ENCODE data around the gene ARHGEF12.
"Not testable (repeated sequence)": the region's sequence is repeated elsewhere in the genome, so short reads cannot be mapped to it uniquely, and the experiment has no call there.

The ARHGEF12 gene

DNA sequence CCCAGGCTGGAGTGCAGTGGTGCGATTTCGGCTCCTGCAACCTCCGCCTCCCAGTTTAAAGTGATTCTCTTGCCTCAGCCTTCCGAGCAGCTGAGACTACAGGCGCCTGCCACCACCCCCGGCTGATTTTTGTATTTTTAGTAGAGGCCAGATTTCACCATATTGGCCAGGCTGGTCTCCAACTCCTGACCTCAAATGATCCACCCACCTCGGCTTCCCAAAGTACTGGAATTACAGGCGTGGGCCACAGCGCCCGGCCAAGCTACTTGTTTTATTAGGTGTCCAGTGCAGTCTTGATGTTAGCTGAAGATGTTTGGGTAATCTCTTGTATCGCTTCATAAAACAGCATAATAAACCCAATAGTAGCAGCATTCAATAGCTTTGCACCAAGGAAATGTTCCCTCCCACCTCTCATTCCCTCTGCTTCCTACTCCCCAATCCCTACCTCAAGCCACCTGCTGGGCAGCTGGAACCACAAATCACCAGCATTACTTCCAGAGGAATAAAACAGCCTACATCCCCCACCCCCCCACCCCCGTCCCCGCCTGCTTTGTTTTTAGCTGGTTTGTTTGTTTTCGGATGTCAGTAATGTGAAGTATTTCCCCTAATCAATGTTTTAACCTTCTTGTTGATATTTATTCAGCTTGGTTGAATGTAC lies 164.3 kb downstream of the ARHGEF12 start:
- no peak for DNase-seq (ENCODE audit: low spot score)

DNA sequence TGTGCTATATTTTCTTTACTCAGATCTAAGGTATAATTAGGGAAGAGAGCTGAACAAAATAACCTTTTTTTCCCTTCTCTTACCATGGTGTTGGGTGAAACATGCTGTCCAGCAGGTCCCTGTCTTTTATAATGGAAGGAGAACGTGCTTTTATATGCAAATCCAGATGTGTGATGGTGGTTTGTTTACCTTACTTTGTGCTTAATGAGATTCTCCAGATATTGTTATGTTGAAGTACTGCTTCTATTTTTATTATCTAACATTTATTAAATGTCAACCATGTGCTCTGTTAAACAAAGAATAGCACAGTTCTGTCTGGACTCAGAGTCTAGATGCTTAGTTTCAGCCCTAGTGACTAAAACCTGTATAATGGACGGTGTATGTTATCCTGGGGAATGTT lies 165.2 kb downstream of the ARHGEF12 start:
- DNase-seq (ENCODE audit: low spot score): no peak

DNA sequence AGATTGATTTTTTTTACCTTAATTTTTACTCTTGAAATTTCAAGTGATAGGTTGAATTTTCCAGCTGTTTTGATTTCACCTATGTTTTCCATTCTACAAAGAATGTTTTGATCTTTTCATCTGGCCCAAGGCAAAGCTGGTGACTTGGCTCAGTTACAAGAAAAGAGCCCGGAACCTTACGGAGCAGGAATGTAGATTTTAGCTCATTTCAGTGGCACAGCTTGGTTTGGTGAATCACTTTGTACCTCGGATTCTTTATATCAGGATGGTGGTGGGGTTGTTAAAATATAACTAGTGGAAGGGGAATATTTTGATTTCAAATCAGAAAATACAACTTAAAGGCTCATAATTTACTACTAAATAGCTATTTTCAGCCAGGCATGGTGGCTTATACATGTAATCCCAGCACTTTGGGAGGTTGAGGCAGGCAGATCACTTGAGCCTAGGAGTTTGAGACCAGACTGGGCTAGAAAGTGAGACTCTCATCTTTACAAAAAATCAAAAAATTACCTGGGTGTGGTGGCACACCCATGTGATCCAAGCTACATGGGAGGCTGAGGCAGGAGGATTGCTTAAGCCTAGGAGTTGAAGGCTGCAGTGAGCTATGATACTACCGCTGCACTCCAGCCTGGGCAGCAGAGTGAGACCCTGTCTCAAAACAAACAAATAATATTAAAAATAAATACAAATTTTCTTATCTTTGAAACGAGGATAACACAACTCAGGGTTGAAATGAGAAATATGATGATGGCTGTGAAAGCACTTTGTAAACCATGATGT lies 166.0 kb downstream of the ARHGEF12 start:
- no peak for DNase-seq (ENCODE audit: low spot score)

DNA sequence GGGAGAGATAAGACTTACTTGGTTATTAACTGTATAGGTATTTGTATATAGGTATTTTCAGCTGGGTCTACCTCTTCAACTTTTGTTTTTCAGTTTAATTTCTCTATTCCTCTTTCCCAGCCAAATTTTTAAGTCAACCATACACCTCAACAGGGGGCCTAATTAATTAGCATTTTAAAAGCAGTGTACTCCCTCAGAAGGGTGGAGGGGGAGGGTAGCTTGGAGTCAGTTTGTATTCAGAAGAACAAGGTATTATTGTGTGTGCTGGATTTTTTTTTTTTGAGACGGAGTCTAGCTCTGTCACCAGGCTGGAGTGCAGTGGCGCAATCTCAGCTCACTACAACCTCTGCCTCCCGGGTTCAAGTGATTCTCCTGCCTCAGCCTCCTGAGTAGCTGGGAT lies 167.3 kb downstream of the ARHGEF12 start:
- not testable (repeated sequence) for DNase-seq (ENCODE audit: low spot score)

DNA sequence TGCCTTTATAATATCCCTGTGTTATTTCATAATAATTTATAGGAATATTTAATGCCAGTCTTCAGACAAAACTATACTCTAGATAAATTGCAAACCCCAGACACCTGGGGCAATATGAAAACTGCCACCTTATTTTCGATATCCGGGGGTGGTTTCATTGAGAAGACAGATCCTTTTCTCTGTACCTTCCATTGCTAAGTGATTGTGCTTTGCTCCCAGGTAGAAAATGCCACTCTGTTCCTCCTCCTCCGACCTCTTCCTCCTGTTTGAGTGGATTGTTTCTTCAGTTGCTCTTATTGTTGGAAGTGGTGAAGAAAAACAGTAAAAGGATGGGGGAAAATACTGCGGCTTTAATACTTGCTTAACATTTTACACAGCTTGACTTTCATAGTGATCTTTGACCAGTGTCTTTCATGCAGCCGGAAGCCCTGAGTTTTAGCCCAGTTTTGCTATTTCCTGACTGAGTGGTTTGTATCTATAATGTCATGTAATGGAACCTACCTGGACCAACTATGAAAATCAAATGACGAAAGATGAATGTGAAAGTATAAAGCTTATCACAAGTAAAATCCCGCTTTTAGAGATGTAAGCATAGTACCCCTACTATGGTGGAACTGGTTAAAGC lies 169.7 kb downstream of the ARHGEF12 start:
- no peak for DNase-seq (ENCODE audit: low spot score)

DNA sequence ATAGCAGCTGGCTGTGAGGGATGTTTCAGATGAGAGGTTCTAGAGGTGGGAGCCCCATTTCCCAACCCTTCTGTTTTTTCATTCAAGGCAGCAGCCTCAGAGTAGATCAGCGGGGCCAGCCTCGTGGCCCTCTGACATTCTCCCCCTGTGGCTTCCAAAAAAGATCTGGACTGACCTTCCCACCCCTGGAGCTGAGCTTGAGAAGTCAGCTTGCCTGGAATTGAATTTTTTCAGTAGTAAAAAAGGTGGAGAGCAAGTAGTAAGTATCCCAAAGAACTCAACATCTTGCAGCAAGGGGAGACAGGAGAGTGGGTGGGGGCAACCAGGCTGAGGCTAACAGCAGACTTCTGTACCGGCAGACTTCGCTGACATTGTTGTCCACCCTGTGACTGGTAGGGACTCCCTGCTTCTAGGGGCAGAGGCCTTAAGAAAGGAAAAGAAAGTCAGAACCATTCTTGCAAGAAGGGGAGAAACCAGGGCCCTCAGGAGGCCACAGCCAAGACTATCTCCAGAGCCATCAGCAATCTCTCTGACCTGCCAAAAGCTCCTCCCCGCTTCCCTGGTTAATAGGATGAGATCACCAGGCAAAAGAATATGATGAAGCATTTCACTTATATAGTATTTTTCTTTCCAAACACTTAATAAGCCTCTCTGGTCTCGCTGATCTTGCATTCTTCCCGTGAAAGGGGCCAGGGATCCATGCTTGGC lies 173.3 kb downstream of the ARHGEF12 start:
- no peak for DNase-seq (ENCODE audit: low spot score)

DNA sequence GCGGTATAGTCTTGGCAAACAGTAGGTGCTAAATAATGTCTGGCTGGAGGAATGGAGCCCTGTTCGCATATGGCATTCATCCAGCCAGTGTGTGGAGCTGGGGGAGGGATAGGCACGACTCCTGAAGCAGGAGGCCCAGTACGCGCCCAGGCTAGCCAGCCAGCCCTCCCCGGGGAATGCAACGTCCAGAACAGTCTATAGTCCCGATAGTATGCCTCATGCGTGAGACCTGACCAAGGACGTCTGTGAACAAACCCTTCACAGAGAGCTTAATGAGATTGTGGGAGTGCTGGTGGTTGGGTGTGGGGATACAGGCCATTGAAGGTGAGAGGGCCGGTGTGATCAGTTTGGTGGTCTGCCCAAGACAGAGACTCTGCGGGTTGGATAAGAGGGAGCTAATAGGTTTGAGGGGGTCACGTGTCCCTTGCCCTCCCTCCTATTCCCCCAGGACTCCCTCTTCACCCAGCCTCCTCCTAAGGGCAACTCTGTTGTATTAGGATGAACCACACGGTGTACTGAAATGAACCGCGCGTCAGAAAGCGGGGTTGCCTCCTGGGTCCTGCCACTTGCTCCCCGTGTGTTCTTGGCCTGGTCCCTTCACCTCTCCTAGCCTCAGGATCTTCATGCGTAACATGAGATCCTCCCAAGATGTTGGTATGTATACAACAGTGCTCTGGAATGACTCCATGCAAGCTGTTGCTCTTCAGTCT lies 174.3 kb downstream of the ARHGEF12 start:
- DNase-seq (ENCODE audit: low spot score): no peak

DNA sequence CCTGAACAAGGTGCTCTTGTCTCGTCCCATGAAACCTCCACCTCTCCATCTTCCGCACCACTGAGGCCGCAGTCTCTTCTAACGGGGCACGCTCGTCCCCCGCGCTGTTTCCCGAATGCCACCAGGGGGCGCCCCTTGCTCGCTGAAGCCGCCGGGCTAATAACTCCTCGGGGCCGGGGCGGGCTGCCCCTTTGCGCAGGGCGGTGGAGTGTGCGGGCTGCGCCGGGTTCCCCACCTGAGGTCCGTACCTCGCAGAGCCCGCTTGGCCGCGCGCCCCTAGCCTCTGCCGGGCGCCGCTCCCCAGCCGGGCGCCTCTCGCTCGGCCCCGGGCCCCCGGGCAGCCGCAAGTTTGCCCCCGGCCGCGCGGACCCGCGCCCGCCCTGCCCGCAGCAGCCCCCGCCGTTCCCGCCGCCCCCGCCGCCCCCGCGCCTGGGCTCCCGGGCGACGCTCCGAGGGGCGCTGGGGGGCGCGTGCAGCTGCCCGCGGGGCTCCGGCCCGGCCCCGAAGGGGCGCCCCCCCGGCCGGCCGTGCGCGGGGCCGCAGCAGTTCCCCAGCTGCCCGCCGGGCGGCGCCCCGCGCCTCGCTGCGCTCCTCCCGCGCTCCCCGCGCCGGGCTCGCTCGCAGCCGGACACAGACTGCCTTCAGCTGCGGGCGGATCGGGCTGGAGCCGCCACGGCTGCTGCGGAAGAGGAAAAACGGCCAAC lies 175.1 kb downstream of the ARHGEF12 start, which contains the start of gene GRIK4:
TSS of gene GRIK4 (plus strand) at position 633 of the 704 bp plus-strand sequence. CDS start 148,571 bp downstream, outside the sequence.
- DNase-seq (ENCODE audit: low spot score): peak; percentile 77

DNA sequence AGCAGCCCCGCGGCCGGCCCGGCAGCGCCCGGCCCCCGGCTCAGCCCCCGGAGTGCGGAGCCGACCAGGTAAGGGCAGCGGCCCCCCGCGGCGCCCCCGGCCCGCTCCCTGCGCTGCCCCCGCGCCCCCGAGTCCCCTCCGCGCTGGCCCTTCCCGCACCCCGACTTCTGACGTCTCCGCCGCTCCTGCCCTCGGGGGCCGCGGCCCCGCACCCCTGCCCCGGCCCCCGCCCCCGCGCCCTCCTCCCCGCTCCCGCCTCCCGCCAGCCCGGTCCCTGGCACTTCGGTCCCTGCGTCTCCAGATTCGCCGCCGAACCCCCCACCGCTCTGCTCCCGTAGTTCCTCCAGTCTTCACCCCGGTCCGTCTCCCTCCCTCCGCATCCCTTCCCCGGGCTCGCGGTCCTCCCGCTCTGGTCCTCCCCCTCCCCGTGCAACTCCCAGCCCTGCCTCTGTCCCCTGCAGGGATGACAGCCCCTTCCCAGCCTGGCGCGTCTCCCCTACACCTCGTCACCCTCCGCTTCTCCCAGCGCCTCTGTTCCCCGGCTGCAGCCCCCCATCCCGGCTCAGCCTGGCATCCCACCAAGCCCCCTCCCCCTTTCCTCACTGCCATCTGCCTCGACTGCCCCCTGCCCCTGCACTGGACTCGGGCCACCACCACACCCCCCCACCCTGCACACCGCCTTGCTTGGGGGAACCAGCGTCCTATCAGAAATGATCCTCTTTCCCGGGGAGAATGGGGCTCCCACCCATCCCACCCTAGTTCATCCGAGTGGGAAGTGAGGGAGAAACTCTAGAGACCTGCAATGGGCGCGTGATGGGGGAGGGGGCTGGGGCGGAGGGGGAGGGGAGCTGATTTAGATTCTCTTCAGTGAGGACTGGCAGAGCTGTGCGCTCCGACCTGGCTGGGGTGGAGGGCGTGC lies 175.9 kb downstream of the ARHGEF12 start:
- no peak for DNase-seq (ENCODE audit: low spot score)

DNA sequence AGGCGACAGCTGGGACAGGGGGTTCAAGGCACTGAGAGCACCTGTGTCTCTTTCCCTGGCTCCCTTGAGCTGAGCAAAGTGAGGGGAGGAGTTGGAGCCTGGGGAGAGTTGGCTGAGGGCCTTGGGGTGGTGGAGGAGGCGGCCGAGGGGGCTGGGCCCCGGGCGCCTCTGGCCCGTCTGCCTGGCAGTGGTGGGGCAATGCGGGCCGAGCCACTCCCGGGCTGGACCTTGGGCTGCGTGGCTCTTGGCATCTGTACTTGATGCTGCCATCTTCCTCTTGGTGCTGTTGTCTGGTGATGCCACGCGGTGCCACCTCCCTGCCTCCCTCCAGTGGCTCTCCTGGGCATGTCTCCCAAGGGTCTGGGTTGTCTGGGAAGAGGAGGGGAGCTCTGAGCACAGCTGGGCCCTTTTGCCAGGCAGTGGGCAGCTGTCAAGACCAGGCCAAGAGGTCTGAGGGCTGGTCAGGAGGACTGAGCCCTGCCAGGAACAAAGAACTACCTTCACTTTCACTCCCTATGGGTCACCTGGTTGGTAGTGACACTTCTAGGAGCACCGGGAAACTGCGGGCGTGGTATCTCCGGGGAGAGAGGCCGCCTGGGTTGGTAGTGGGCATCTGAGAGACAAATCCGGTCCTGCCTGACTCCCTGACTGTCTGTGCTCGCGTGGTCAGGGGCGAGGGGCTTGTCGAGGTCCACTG lies 176.7 kb downstream of the ARHGEF12 start:
- no peak for DNase-seq (ENCODE audit: low spot score)

DNA sequence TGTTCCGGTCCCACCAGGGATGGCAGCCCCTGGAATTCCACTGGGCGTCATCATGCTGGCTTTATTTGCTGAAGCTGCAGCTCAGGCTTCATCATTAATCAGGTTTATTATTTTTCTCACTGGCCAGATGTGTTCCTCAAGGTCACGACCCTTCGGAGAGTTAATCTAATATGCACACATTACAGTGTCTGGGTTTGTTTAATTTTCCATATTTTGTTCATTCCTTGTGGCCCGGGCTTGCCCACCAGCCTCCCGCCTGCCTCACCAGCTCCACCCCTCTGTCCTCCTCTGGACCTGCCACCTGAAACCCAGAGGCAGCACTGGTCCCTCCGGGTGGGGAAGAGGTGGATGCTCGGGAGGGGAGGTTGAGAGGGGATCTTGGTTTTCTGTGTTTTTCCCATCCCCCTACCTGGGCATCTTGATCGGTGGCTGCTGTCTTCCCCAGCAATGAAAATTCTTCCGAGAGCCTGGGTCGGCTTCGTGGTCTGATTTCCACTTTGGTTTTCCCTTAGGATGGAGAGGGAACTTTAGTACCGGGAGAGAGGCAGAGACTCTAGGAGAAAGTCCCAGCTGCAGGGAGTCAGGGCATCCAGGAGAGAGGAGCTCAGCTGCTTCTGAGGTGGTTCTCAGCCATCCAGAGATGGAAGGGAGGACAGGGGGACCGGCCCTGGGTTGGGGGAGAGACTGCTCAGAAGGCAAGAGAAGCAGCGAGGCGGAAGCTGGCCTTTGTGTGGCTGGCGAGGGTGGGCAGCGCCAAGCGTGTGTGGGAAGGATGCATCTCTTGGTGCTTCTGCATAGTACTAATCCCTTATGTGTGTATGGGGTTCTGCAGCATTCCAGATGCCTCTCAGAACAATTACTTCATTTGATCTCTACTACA lies 177.5 kb downstream of the ARHGEF12 start:
- no peak for DNase-seq (ENCODE audit: low spot score)

DNA sequence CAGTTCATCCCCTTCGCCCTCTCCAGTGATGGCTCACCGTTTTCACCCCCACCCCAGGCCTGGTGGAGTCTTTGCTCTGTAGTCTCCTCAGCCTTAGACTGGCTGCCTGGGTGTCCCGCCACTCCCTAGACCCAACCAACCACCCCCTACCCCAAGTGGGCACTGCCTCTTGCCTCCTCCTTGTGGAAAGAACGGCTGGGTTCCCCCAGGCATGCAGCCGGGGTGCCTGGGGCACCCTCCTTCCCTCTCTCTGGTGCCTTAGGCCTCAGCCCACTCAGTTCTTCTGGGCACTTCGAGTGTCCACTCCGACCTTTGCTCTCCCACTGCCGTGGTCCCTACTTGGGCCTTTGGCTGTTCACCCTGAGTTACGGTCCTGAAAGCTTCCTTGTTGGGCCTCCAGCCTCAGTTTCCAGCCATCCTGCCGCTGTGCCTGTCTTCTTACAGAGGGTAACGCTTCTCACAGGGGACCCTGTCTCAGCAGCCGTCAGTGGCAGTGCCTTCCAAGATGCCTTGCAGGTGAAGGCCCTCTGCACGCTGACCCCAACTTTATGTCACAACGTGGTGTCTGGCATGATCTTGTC lies 178.4 kb downstream of the ARHGEF12 start:
- DNase-seq (ENCODE audit: low spot score): no peak

DNA sequence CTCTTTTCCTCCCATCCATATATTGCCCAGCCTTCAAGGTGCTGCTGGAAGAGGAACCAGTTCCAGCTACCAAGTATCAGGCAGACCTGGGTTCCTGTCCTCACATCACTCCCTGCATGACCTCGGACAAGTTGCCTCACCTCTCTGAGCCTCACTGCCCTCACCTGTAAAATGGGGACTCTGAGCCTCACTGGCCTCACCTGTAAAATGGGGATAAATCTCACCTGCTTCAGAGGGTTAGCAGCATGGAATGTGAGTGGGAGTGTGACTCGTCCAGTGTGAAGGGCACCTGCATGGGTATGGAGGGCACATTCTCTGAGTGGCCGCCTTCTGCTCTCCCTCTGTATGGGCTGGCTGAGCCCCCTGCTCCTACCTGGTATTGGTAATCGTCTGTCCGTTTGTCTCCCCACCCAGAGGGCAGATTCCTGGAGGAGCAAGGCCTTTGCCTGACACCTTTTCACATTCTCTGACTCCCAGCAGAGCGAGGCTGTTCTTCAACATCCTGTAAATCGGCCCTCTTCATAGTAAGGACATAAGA lies 179.0 kb downstream of the ARHGEF12 start:
- no peak for DNase-seq (ENCODE audit: low spot score)

DNA sequence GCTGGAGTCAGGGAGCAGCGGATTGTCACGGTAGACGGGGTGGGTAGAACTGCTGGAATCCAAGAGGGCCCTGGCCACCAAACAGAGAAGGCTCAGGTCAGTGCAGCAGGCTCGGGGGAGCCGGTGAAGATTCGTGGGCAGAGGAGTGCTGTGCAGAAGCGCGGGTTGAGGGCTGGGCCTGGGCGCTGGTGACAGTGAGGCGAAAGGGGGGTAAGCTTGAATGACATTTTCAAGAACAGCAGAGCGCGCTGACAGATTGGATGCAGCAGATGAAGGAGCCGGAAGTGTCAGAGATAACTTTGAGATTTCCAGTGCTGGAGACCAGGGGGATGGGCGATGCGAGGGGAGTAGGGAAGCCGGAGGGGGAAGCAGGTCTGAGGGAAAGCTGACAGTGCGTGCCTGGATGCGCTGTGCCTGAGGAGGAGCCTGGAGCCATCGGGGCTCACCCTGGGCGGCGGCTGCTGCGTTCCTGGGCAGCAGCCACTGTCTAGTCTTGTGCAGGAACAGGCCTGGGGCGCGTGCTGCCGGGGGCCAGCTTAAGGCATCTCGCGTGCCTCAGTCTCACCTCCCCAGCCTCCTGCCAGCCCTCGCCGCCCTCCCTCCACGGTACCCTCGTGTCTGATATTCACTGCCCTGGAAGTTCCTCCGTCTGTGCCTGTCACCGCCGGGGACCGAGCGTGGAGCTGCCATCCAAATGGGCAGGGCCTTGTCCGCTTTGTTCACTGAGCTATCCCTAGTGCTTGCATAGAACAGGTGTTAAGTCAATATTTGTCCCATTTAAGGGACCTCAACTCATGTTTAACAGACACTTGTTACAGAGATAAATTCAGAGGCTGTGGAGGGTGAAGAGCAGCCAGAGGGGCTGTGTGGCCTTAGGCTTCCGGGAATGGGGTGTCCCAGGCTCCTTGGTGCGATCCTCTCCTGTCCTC lies 180.5 kb downstream of the ARHGEF12 start:
- DNase-seq (ENCODE audit: low spot score): no peak

DNA sequence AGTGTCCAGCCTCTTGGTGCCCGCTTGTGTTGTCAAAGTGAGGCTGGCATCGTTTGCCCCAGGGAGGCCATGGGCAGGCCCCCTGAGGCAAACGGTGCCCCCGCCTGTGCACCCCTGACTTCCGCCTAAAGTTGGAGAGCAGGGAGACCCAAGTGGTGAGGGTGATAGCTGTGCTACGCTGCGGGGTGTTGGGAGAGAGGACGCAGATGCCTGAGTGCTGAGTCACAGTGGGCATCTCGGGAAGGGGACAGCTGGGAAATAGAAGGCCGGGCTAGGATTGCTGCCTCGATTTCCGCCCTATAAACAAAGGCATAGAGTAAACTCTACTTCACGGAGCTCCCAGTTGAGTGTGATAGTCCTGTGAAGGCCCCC lies 181.2 kb downstream of the ARHGEF12 start:
- no peak for DNase-seq (ENCODE audit: low spot score)

DNA sequence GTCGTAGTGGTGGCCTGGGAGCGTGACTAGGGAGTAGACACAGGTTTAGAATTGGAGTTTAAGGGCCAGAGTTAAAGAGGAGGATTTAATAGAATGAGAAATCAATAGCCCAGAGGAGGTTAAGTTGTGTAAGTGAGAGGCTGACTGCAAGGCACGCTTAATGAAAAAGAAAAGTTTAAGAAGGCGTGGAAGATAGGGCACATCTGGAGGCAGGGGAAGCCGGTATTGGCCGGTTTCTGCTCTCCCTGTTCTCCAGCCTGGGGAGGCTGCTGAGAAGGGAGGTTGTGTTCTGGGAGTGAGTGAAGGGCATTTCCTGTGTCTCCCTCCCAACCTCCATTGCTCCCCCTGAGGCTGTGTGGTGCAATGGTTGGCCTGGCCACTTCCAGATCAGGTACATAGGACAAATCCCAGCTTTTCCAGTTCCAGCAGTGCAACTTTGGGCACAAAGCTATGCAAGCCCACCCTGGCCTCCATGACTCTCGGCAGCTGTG lies 181.6 kb downstream of the ARHGEF12 start:
- DNase-seq (ENCODE audit: low spot score): no peak

DNA sequence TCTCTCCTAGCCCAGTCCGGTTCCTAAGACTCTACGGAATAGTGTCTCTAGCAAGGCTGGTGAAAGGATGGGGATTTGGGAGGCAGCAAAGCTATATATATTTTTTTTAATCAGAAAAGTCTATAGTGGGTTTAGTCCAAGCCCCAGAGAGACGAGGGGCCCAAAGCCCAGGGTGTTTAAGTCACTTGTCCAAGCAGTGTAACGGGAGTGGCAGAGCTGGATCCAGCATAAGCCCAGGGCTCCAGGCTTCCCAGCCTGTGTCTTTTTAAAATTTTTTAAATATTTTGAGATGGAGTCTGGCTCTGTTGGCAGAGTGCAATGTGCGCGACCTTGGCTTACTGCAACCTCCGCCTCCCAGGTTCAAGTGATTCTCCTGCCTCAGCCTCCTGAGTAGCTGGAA lies 182.1 kb downstream of the ARHGEF12 start:
- no peak for DNase-seq (ENCODE audit: low spot score)
